ENCODE measurements around the gene NKX1-2. TPM values are rescaled to one million over a fixed set of nuclear protein-coding genes. Genes with fewer than 3 reads are reported as not detected.

Gene NKX1-2
- total RNA-seq = 1 to 10 TPM in 3 of 4 donors, under 1 TPM in 1; 0.78 to 2.4 (median 1.3) TPM

DNA sequence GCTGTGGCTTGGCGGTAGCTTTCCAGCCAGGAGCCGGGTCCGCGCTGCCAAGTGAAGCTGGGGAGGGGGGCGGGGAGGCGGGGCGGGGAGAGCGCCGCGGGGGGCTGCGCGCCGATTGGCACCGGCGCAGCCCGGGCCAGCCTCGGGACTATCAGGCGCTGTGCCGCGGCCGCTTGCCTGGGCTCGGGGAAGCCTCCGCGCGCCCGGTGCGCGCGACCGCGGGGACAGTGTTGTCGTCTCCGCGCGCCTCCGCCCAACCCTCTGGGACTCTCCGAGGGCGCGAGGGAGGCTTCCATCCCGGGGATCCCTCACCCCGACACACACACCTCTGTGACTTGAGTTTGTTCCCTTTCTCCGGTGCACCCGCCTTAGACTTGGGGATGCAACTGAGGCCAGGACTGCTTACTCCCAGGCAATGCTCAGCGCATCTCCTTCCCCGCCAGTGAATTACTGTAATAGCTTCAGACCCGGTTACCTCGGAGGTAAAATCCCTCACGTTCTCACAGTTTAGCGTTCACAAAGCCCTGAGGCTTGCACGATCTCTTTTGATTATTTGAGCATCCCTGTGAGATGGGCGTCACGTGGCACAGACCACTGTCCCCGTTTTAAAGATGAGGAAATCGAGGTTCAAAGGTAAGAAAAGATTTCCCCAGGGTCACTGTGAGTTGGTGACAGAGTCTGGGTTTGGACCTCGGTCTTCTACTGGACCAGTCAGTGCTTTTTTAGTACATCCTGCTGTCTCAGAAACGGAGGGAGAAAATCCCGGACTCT is at the start of gene NKX1-2:
NKX1-2 (minus strand) TSS at position 24 of the 771 bp plus-strand sequence. CDS start 92 bp downstream, outside the sequence.
- 6 to 9% methylated on average over 23 to 38 of the region's 57 CpGs for WGBS, 2 donors
- H3K4me3 ChIP-seq (ENCODE audit: low read depth, poor library complexity, severe bottlenecking) = no peak within 1 kb of the TSS
- TF ChIP-seq CTCF (IDR thresholded peaks at IDR 0.05) = no peak
- TF ChIP-seq POLR2A (IDR thresholded peaks at IDR 0.05) = no peak
- intact Hi-C loops (cut with DNase I; ENCODE audit: low total_unique reads) = no loop called here
- no peak for DNase-seq (ENCODE audit: low spot score in 2 of 2)

GRCh38 chr10:124498056-124498455 is 48.2 kb upstream of the NKX1-2 start:
- DNase-seq (ENCODE audit: low spot score in 2 of 2) = no peak
- WGBS, 2 donors = 81 to 84% methylated on average over 8 of the region's 8 CpGs

GRCh38 chr10:124497196-124497881 is 47.5 kb upstream of the NKX1-2 start:
- WGBS, 2 donors = 84 to 86% methylated on average over 15 of the region's 15 CpGs
- intact Hi-C loops (cut with DNase I; ENCODE audit: low total_unique reads) = no loop called here

More at GRCh38 chr10:124498056-124498455, 48.2 kb upstream of the NKX1-2 start:
- TF ChIP-seq CTCF (IDR thresholded peaks at IDR 0.05) = no peak
- TF ChIP-seq POLR2A (IDR thresholded peaks at IDR 0.05) = no peak
- no peak overlapping the region for H3K4me3 ChIP-seq (ENCODE audit: low read depth, poor library complexity, severe bottlenecking)
- intact Hi-C loops (cut with DNase I; ENCODE audit: low total_unique reads) = no loop called here

DNA sequence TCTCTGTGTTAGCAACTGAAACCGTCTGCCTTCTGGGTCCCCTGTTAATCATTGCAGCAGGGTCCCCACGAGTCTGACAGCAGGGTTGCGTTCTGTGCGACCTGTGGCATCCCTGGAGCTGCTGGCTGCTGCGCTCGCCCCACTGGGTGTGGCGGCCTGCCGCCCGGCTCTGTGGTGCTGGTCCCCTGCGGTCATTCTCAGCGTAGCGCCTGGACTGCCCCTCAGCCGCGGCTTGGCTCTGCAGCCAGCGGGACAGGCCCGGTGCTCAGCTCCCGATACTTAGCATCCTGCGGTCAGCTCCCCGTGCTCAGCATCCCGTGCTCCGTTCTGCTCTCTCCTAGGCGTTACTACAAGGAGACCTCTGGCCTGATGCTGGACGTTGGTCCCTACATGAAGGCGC is 46.8 kb upstream of the NKX1-2 start:
- no peak for DNase-seq (ENCODE audit: low spot score in 2 of 2)
- WGBS, 2 donors = 93 to 96% methylated on average over 24 of the region's 24 CpGs
- intact Hi-C loops (cut with DNase I; ENCODE audit: low total_unique reads) = no loop called here

More at GRCh38 chr10:124497196-124497881, 47.5 kb upstream of the NKX1-2 start:
- no peak for DNase-seq (ENCODE audit: low spot score in 2 of 2)
- TF ChIP-seq POLR2A (IDR thresholded peaks at IDR 0.05) (no peak), CTCF (IDR thresholded peaks at IDR 0.05) (no peak)
- no peak overlapping the region for H3K4me3 ChIP-seq (ENCODE audit: low read depth, poor library complexity, severe bottlenecking)

DNA sequence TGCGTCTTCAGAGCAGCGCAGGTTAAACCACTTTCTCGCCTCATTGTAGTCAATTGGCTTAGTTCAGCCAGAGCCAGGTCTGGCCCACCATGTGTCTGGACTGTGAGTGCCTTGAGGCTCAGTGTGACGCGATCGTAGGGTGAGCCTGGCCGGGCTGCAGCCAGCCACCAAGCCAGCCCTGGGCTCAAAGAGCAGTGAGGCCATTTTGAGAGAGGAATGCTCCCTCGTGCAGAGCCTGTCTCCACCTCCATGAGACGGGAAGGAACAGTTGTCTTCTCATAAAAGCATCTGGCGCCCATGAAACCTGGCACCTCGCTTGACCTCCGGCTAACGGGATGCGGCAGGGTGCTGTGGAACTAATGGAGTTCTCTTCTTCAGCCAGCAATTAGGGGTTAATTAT is 46.3 kb upstream of the NKX1-2 start:
- no peak overlapping the region for H3K4me3 ChIP-seq (ENCODE audit: low read depth, poor library complexity, severe bottlenecking)
- DNase-seq (ENCODE audit: low spot score in 2 of 2) = no peak
- 85 to 93% methylated on average over 14 of the region's 14 CpGs for WGBS, 2 donors
- TF ChIP-seq CTCF (IDR thresholded peaks at IDR 0.05) (no peak), POLR2A (IDR thresholded peaks at IDR 0.05) (no peak)
- intact Hi-C loops (cut with DNase I; ENCODE audit: low total_unique reads) = no loop called here

More for the DNA sequence above, 46.8 kb upstream of the NKX1-2 start:
- no peak overlapping the region for H3K4me3 ChIP-seq (ENCODE audit: low read depth, poor library complexity, severe bottlenecking)
- no peak for TF ChIP-seq CTCF (IDR thresholded peaks at IDR 0.05)
- TF ChIP-seq POLR2A (IDR thresholded peaks at IDR 0.05) = no peak
